Skeletal muscle satellite cell (primary cell): Measurements from ENCODE around the gene CYP3A7.
"Not testable (repeated sequence)": the region's sequence is repeated elsewhere in the genome, so short reads cannot be mapped to it uniquely, and the experiment has no call there.

ENCODE experiments used
- H3K27me3 ChIP-seq: 2 replicates; pipeline ENCODE4 v1.7.0; 2013; ENCODE audit warnings: low read length; ENCODE audit not compliant: control insufficient read depth, insufficient read depth
- H3K36me3 ChIP-seq: 2 replicates; pipeline ENCODE4 v1.7.0; 2013; ENCODE audit warnings: mild to moderate bottlenecking, control low read depth, low read length; ENCODE audit not compliant: insufficient read depth
- H3K4me1 ChIP-seq: 2 replicates; pipeline ENCODE4 v1.7.0; 2013; ENCODE audit warnings: low read length; ENCODE audit not compliant: control insufficient read depth, insufficient read depth
- H3K4me2 ChIP-seq: 2 replicates; pipeline ENCODE4 v1.7.0; 2013; ENCODE audit warnings: mild to moderate bottlenecking, low read length
- H3K4me3 ChIP-seq: 2 replicates; pipeline ENCODE4 v1.7.0; 2013; ENCODE audit warnings: low read length
- H3K9ac ChIP-seq: 2 replicates; pipeline ENCODE4 v1.7.0; 2013; ENCODE audit warnings: mild to moderate bottlenecking, low read depth, low read length, moderate library complexity
- H3K9me3 ChIP-seq: replicated peaks from 2 replicates; pipeline ENCODE4 v1.7.0; 2013; ENCODE audit warnings: mild to moderate bottlenecking, control low read depth, low read length

CYP3A7 gene

GRCh38 chr7:99766484-99767099 lies 31.6 kb upstream of the CYP3A7 start:
- no peaks in the 10 kb centered on the region for H3K36me3 ChIP-seq
- H3K9me3 ChIP-seq = no peaks in the 10 kb centered on the region
- peaks cover 29% of the 10 kb centered on the region for H3K4me1 ChIP-seq
- H3K9ac ChIP-seq = no peak overlapping the region
- no peak overlapping the region for H3K4me3 ChIP-seq
- H3K27me3 ChIP-seq = peaks cover 22% of the 10 kb centered on the region
- no peak overlapping the region for H3K4me2 ChIP-seq

- H3K4me3 ChIP-seq = no peak overlapping the region
- peaks cover 4% of the 10 kb centered on the region for H3K27me3 ChIP-seq
Measured at GRCh38 chr7:99764478-99764877, 29.5 kb upstream of the CYP3A7 start.

GRCh38 chr7:99762680-99763327 lies 27.8 kb upstream of the CYP3A7 start:
- H3K9me3 ChIP-seq = no peaks in the 10 kb centered on the region
- peaks cover 29% of the 10 kb centered on the region for H3K4me1 ChIP-seq
- H3K27me3 ChIP-seq = peaks cover 1% of the 10 kb centered on the region
- peak overlapping the region; percentile 61 for H3K4me2 ChIP-seq
- H3K36me3 ChIP-seq = no peaks in the 10 kb centered on the region
- no peak overlapping the region for H3K4me3 ChIP-seq
- H3K9ac ChIP-seq = no peak overlapping the region

More at GRCh38 chr7:99764478-99764877, 29.5 kb upstream of the CYP3A7 start:
- Histone ChIP-seq H3K9ac (no peak overlapping the region), H3K9me3 (no peaks in the 10 kb centered on the region), H3K36me3 (no peaks in the 10 kb centered on the region), H3K4me1 (peaks cover 29% of the 10 kb centered on the region), H3K4me2 (no peak overlapping the region)

- Histone ChIP-seq H3K9me3 (no peaks in the 10 kb centered on the region), H3K36me3 (no peaks in the 10 kb centered on the region), H3K4me1 (peaks cover 19% of the 10 kb centered on the region), H3K4me2 (no peak overlapping the region), H3K9ac (no peak overlapping the region), H3K4me3 (no peak overlapping the region), H3K27me3 (peaks cover 9% of the 10 kb centered on the region)
Measured at GRCh38 chr7:99755085-99755484, 20.1 kb upstream of the CYP3A7 start.

GRCh38 chr7:99752356-99752755 lies 17.4 kb upstream of the CYP3A7 start:
- H3K27me3 ChIP-seq = peaks cover 23% of the 10 kb centered on the region
- no peak overlapping the region for H3K4me3 ChIP-seq
- H3K9me3 ChIP-seq = no peaks in the 10 kb centered on the region
- H3K36me3 ChIP-seq = no peaks in the 10 kb centered on the region
- H3K4me1 ChIP-seq = peaks cover 19% of the 10 kb centered on the region
- no peak overlapping the region for H3K9ac ChIP-seq
- no peak overlapping the region for H3K4me2 ChIP-seq

- H3K9ac ChIP-seq, H3K36me3 ChIP-seq, H3K4me3 ChIP-seq, H3K9me3 ChIP-seq: not testable (repeated sequence)
- Histone ChIP-seq H3K4me1 (peaks cover 19% of the 10 kb centered on the region), H3K27me3 (peaks cover 23% of the 10 kb centered on the region), H3K4me2 (peak overlapping the region; percentile 54)
Measured at GRCh38 chr7:99751322-99752052, 16.5 kb upstream of the CYP3A7 start.

- H3K4me1 ChIP-seq = peaks cover 19% of the 10 kb centered on the region
- H3K9ac ChIP-seq = no peak overlapping the region
- peaks cover 19% of the 10 kb centered on the region for H3K27me3 ChIP-seq
- H3K9me3 ChIP-seq = no peaks in the 10 kb centered on the region
- H3K4me3 ChIP-seq = no peak overlapping the region
- no peak overlapping the region for H3K4me2 ChIP-seq
- H3K36me3 ChIP-seq = no peaks in the 10 kb centered on the region
Measured at GRCh38 chr7:99748846-99749579, 14.0 kb upstream of the CYP3A7 start.

- H3K27me3 ChIP-seq = peaks cover 13% of the 10 kb centered on the region
- not testable (repeated sequence) for H3K9ac ChIP-seq, H3K4me2 ChIP-seq, H3K4me3 ChIP-seq, H3K36me3 ChIP-seq, H3K9me3 ChIP-seq
- H3K4me1 ChIP-seq = peaks cover 13% of the 10 kb centered on the region
Measured at GRCh38 chr7:99746915-99747314, 11.9 kb upstream of the CYP3A7 start.

- H3K4me1 ChIP-seq, H3K9ac ChIP-seq, H3K36me3 ChIP-seq, H3K4me2 ChIP-seq, H3K9me3 ChIP-seq, H3K4me3 ChIP-seq: not testable (repeated sequence)
- peaks cover 19% of the 10 kb centered on the region for H3K27me3 ChIP-seq
Measured at GRCh38 chr7:99745395-99745794, 10.4 kb upstream of the CYP3A7 start.

- no peak overlapping the region for H3K4me2 ChIP-seq
- no peaks in the 10 kb centered on the region for H3K9me3 ChIP-seq
- H3K4me1 ChIP-seq = peaks cover 11% of the 10 kb centered on the region
- H3K36me3 ChIP-seq = no peaks in the 10 kb centered on the region
- H3K9ac ChIP-seq = no peak overlapping the region
- H3K4me3 ChIP-seq = no peak overlapping the region
- H3K27me3 ChIP-seq = peaks cover 13% of the 10 kb centered on the region
Measured at GRCh38 chr7:99742737-99743394, 7.9 kb upstream of the CYP3A7 start.

GRCh38 chr7:99741441-99741795 lies 6.4 kb upstream of the CYP3A7 start:
- Histone ChIP-seq H3K36me3 (no peaks in the 10 kb centered on the region), H3K4me1 (peaks cover 11% of the 10 kb centered on the region), H3K9ac (no peak overlapping the region), H3K9me3 (no peaks in the 10 kb centered on the region), H3K4me3 (no peak overlapping the region), H3K27me3 (peaks cover 9% of the 10 kb centered on the region), H3K4me2 (no peak overlapping the region)
